MM.1S (cell line): ENCODE results near the gene VAMP3.

Source experiments
- DNase-seq: peaks from one replicate; pipeline ENCODE4 v3.0.0-alpha.2; 2015
- H2AFZ ChIP-seq: fragments of 300-600 bp; sonication (generic); 2 replicates; pipeline ENCODE4 v1.6.0; 2016; ENCODE audit warnings: antibody characterized with exemption, low read length
- H3F3A ChIP-seq: fragments of 300-600 bp; sonication (generic); 2 replicates; pipeline ENCODE4 v1.6.1; 2016; ENCODE audit warnings: mild to moderate bottlenecking, antibody characterized with exemption, low read length, moderate library complexity, mixed read lengths; ENCODE audit not compliant: insufficient read depth
- H3K27ac ChIP-seq: fragments of 300-600 bp; sonication (generic); 2 replicates; pipeline ENCODE4 v1.5.1; 2016; ENCODE audit warnings: mild to moderate bottlenecking, low read length
- H3K27me3 ChIP-seq: fragments of 300-600 bp; sonication (generic); replicated peaks from 2 replicates; pipeline ENCODE4 v1.6.0; 2016; ENCODE audit warnings: low read length; ENCODE audit not compliant: insufficient read depth
- H3K36me3 ChIP-seq: fragments of 300-600 bp; sonication (generic); replicated peaks from 2 replicates; pipeline ENCODE4 v1.6.1; 2016; ENCODE audit warnings: mild to moderate bottlenecking, low read length, mixed read lengths; ENCODE audit not compliant: insufficient read depth
- H3K4me1 ChIP-seq: fragments of 300-600 bp; sonication (generic); 2 replicates; pipeline ENCODE4 v1.6.1; 2016; ENCODE audit warnings: low read length, mixed read lengths
- H3K4me2 ChIP-seq: fragments of 300-600 bp; sonication (generic); 2 replicates; pipeline ENCODE4 v1.6.0; 2016; ENCODE audit warnings: low read depth, low read length
- H3K4me3 ChIP-seq: fragments of 300-600 bp; sonication (generic); 2 replicates; pipeline ENCODE4 v1.5.1; 2016; ENCODE audit warnings: low read length, mixed read lengths
- H3K79me2 ChIP-seq: fragments of 300-600 bp; sonication (generic); 2 replicates; pipeline ENCODE4 v1.6.1; 2016; ENCODE audit warnings: mixed run types, low read length, mixed read lengths
- H3K9ac ChIP-seq: fragments of 300-600 bp; sonication (generic); 2 replicates; pipeline ENCODE4 v1.6.1; 2016; ENCODE audit warnings: low read length, mixed read lengths
- H3K9me2 ChIP-seq: fragments of 300-600 bp; sonication (generic); replicated peaks from 2 replicates; pipeline ENCODE4 v1.6.1; 2016; ENCODE audit warnings: mild to moderate bottlenecking, low read length, mixed read lengths; ENCODE audit not compliant: insufficient read depth
- H3K9me3 ChIP-seq: fragments of 300-600 bp; sonication (generic); replicated peaks from 2 replicates; pipeline ENCODE4 v1.6.1; 2016; ENCODE audit warnings: mild to moderate bottlenecking, low read length, mixed read lengths; ENCODE audit not compliant: insufficient read depth
- H4K20me1 ChIP-seq: fragments of 300-600 bp; sonication (generic); 2 replicates; pipeline ENCODE4 v1.6.1; 2016; ENCODE audit warnings: mild to moderate bottlenecking, low read length, moderate library complexity, mixed read lengths; ENCODE audit not compliant: insufficient read depth
- EZH2 ChIP-seq: fragments of 300-600 bp; sonication (generic); optimal IDR thresholded peaks from 2 replicates; pipeline ENCODE3; 2017; ENCODE audit warnings: low read depth, mild to moderate bottlenecking, antibody characterized with exemption, low read length, mixed read lengths
- EZH2phosphoT487 ChIP-seq: fragments of 300-600 bp; sonication (generic); IDR thresholded peaks from 2 replicates; pipeline ENCODE4 v1.6.1; 2018; ENCODE audit warnings: antibody characterized with exemption, low read length
- TF ChIP-seq, protein P1 (sequence below): fragments of 300-600 bp; sonication (generic); IDR thresholded peaks from 2 replicates; pipeline ENCODE4 v1.5.1; 2016; ENCODE audit warnings: antibody characterized with exemption, low read length, mixed read lengths

Gene VAMP3

GRCh38 chr1:7760245-7760644 lies 10.9 kb upstream of the VAMP3 start:
- no peaks in the 10 kb centered on the region for H3K9me2 ChIP-seq
- H4K20me1 ChIP-seq, result no peaks in the 10 kb centered on the region
- H3K9me3 ChIP-seq, result no peaks in the 10 kb centered on the region
- no peaks in the 10 kb centered on the region for H3F3A ChIP-seq
- no peaks in the 10 kb centered on the region for H3K36me3 ChIP-seq
- no peak for TF ChIP-seq EZH2phosphoT487
- no peak for TF ChIP-seq EZH2
- TF ChIP-seq, protein P1, sequence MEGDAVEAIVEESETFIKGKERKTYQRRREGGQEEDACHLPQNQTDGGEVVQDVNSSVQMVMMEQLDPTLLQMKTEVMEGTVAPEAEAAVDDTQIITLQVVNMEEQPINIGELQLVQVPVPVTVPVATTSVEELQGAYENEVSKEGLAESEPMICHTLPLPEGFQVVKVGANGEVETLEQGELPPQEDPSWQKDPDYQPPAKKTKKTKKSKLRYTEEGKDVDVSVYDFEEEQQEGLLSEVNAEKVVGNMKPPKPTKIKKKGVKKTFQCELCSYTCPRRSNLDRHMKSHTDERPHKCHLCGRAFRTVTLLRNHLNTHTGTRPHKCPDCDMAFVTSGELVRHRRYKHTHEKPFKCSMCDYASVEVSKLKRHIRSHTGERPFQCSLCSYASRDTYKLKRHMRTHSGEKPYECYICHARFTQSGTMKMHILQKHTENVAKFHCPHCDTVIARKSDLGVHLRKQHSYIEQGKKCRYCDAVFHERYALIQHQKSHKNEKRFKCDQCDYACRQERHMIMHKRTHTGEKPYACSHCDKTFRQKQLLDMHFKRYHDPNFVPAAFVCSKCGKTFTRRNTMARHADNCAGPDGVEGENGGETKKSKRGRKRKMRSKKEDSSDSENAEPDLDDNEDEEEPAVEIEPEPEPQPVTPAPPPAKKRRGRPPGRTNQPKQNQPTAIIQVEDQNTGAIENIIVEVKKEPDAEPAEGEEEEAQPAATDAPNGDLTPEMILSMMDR, result no peak
- H3K4me2 ChIP-seq, result no peak overlapping the region
- H3K9ac ChIP-seq, result no peak overlapping the region
- no peaks in the 10 kb centered on the region for H3K4me1 ChIP-seq
- DNase-seq, result no peak
- H3K27me3 ChIP-seq, result peaks cover 96% of the 10 kb centered on the region
- no peaks in the 10 kb centered on the region for H3K79me2 ChIP-seq
- H3K27ac ChIP-seq, result no peak overlapping the region
- H3K4me3 ChIP-seq, result no peak overlapping the region
- no peak overlapping the region for H2AFZ ChIP-seq

- DNase-seq, result no peak
- Histone ChIP-seq H3K9me2 (no peaks in the 10 kb centered on the region), H3F3A (no peaks in the 10 kb centered on the region), H3K4me2 (no peak overlapping the region), H3K27ac (no peak overlapping the region), H3K27me3 (peaks cover 95% of the 10 kb centered on the region), H3K4me3 (no peak overlapping the region), H4K20me1 (no peaks in the 10 kb centered on the region), H3K9ac (no peak overlapping the region), H3K9me3 (no peaks in the 10 kb centered on the region), H3K36me3 (no peaks in the 10 kb centered on the region), H2AFZ (no peak overlapping the region), H3K4me1 (no peaks in the 10 kb centered on the region), H3K79me2 (no peaks in the 10 kb centered on the region)
- TF ChIP-seq, protein P1, result no peak
- TF ChIP-seq EZH2, result no peak
These were observed 10.0 kb upstream of the VAMP3 start for GRCh38 chr1:7761103-7761502.

GRCh38 chr1:7767176-7767575 lies 3.9 kb upstream of the VAMP3 start:
- peaks cover 7% of the 10 kb centered on the region for H3K79me2 ChIP-seq
- H3K9ac ChIP-seq, result no peak overlapping the region
- DNase-seq, result no peak
- H3F3A ChIP-seq, result no peaks in the 10 kb centered on the region
- no peak overlapping the region for H3K4me2 ChIP-seq
- H3K27me3 ChIP-seq, result peaks cover 84% of the 10 kb centered on the region
- no peaks in the 10 kb centered on the region for H3K9me2 ChIP-seq
- no peak overlapping the region for H3K27ac ChIP-seq
- H2AFZ ChIP-seq, result no peak overlapping the region
- H4K20me1 ChIP-seq, result no peaks in the 10 kb centered on the region
- TF ChIP-seq EZH2, result no peak
- TF ChIP-seq EZH2phosphoT487, result no peak
- TF ChIP-seq, protein P1, result no peak
- H3K9me3 ChIP-seq, result no peaks in the 10 kb centered on the region
- no peak overlapping the region for H3K4me3 ChIP-seq
- H3K4me1 ChIP-seq, result peaks cover 4% of the 10 kb centered on the region; the same call in 1 of the 2 replicates
- H3K36me3 ChIP-seq, result no peaks in the 10 kb centered on the region
